ENCODE results near the gene HDAC7.

HDAC7 gene

GRCh38 chr12:47800582-47800981 lies 19.1 kb downstream of the HDAC7 start:
- Histone ChIP-seq H3K4me3 (ENCODE audit: low read length) (no peak overlapping the region), H3K27ac (ENCODE audit: low read depth, low read length) (no peak overlapping the region), H3K4me2 (ENCODE audit: low read length) (no peak overlapping the region), H3K9me2 (replicated peaks; ENCODE audit: control insufficient read depth, low read length) (no peaks in the 10 kb centered on the region), H3K27me3 (ENCODE audit: control insufficient read depth, low read length) (no peaks in the 10 kb centered on the region), H3K4me1 (ENCODE audit: control insufficient read depth, low read length) (peaks cover 57% of the 10 kb centered on the region), H4K20me1 (ENCODE audit: control insufficient read depth, insufficient read depth, low read depth, low read length) (peaks cover 35% of the 10 kb centered on the region; the same call in 1 of the 2 replicates), H3K9me3 (ENCODE audit: control insufficient read depth, insufficient read depth, low read length) (no peaks in the 10 kb centered on the region), H3F3A (ENCODE audit: control insufficient read depth, insufficient read depth) (peaks cover 5% of the 10 kb centered on the region; the same call in 1 of the 2 replicates), H3K79me2 (ENCODE audit: control insufficient read depth, low read length) (peaks cover 75% of the 10 kb centered on the region), H3K36me3 (ENCODE audit: control insufficient read depth, low read length) (peaks cover 94% of the 10 kb centered on the region)
- TF ChIP-seq EZH2phosphoT487 (IDR thresholded peaks at IDR 0.05; ENCODE audit: borderline replicate concordance, low read length) = no peak
- TF ChIP-seq CTCF (IDR thresholded peaks at IDR 0.05; ENCODE audit: low read depth, low read length, poor library complexity, severe bottlenecking) = no peak

GRCh38 chr12:47799357-47799955 lies 20.2 kb downstream of the HDAC7 start:
- peaks cover 63% of the 10 kb centered on the region for H3K79me2 ChIP-seq (ENCODE audit: control insufficient read depth, low read length)
- TF ChIP-seq EZH2phosphoT487 (IDR thresholded peaks at IDR 0.05; ENCODE audit: borderline replicate concordance, low read length) (no peak), CTCF (IDR thresholded peaks at IDR 0.05; ENCODE audit: low read depth, low read length, poor library complexity, severe bottlenecking) (no peak)
- no peaks in the 10 kb centered on the region for H3K27me3 ChIP-seq (ENCODE audit: control insufficient read depth, low read length)
- peaks cover 94% of the 10 kb centered on the region for H3K36me3 ChIP-seq (ENCODE audit: control insufficient read depth, low read length)
- H3K4me2 ChIP-seq (ENCODE audit: low read length) = no peak overlapping the region
- H3K9me3 ChIP-seq (ENCODE audit: control insufficient read depth, insufficient read depth, low read length) = no peaks in the 10 kb centered on the region
- H3K4me3 ChIP-seq (ENCODE audit: low read length) = no peak overlapping the region
- H3K4me1 ChIP-seq (ENCODE audit: control insufficient read depth, low read length) = peaks cover 46% of the 10 kb centered on the region
- peaks cover 35% of the 10 kb centered on the region; the same call in 1 of the 2 replicates for H4K20me1 ChIP-seq (ENCODE audit: control insufficient read depth, insufficient read depth, low read depth, low read length)
- H3K27ac ChIP-seq (ENCODE audit: low read depth, low read length) = no peak overlapping the region
- peaks cover 5% of the 10 kb centered on the region; the same call in 1 of the 2 replicates for H3F3A ChIP-seq (ENCODE audit: control insufficient read depth, insufficient read depth)
- no peaks in the 10 kb centered on the region for H3K9me2 ChIP-seq (replicated peaks; ENCODE audit: control insufficient read depth, low read length)

DNA sequence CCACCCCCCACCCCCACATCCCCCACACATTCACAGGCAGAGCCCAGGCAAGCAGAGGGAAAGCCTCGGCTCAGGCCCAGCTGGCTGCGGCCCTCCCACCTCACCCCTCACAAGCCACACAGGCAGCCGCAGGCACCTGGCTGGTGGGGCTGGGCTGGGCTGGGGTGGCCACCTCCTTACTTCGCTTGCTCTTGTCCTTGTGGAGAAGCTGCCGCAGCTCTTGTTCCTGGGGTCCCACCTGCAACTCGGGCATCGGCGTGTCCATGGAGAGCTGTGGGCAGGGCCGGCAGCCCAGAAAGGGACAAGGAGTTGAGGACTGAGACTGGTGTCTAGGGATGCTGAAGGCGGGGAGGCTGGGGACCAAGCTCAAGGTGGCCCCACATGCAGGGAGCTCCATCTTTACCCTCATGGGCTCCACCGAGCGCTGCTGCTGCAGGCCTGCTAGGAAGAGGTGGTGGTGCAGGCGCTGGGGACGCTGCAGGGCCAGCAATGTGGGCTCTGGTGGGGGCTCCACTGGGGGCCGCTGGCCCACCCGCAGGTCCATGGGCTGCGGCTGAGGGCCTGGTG lies 21.2 kb downstream of the HDAC7 start:
- Histone ChIP-seq H3K4me1 (ENCODE audit: control insufficient read depth, low read length) (peaks cover 36% of the 10 kb centered on the region), H3K9me3 (ENCODE audit: control insufficient read depth, insufficient read depth, low read length) (no peaks in the 10 kb centered on the region), H3K4me3 (ENCODE audit: low read length) (no peak overlapping the region), H3K9me2 (replicated peaks; ENCODE audit: control insufficient read depth, low read length) (no peaks in the 10 kb centered on the region), H3K79me2 (ENCODE audit: control insufficient read depth, low read length) (peaks cover 53% of the 10 kb centered on the region), H3K4me2 (ENCODE audit: low read length) (no peak overlapping the region), H4K20me1 (ENCODE audit: control insufficient read depth, insufficient read depth, low read depth, low read length) (peaks cover 33% of the 10 kb centered on the region; the same call in 1 of the 2 replicates), H3K27me3 (ENCODE audit: control insufficient read depth, low read length) (no peaks in the 10 kb centered on the region), H3K27ac (ENCODE audit: low read depth, low read length) (no peak overlapping the region), H3K36me3 (ENCODE audit: control insufficient read depth, low read length) (peaks cover 94% of the 10 kb centered on the region), H3F3A (ENCODE audit: control insufficient read depth, insufficient read depth) (peaks cover 5% of the 10 kb centered on the region; the same call in 1 of the 2 replicates)
- TF ChIP-seq CTCF (IDR thresholded peaks at IDR 0.05; ENCODE audit: low read depth, low read length, poor library complexity, severe bottlenecking) (no peak), EZH2phosphoT487 (IDR thresholded peaks at IDR 0.05; ENCODE audit: borderline replicate concordance, low read length) (no peak)
